ENCODE measurements around the gene CARF.

CARF gene

DNA sequence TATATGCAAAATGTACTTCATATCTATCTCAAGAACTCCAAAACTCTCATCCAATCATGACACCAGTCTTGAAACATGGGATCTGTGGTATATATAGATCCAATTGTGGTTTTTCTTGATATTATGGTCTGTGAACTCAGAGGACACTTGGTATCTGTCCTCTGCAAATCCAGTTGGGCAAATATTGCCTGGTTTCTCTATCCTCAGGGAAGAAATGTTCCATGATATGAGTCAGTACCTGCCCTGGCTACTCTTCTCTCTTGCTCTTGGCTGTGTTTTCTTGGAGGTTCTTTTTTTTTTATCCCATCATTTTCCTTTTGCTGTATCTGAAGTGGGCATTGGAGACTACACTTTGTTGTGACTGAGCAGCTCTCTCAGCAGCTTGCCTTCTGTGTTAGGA is 113.5 kb downstream of the CARF start:
- no peak for DNase-seq

DNA sequence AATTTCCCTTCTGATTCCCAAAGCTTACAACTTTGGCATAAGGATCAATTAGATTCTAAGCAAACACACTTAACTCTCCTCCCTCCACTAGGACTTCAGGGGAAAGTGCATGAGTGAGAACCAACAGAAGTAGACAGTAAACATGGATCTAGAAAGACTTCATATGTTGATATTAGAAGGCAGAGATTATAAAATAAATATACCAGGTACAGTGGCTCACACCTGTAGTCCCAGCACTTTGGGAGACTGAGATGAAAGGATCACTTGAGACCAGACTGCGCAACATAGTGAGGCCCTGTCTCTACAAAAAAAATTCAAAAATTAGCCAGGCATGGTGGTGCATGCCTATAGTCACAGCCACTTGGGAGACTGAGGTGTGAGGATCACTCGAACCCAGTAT is 118.5 kb downstream of the CARF start:
- no peak for DNase-seq

DNA sequence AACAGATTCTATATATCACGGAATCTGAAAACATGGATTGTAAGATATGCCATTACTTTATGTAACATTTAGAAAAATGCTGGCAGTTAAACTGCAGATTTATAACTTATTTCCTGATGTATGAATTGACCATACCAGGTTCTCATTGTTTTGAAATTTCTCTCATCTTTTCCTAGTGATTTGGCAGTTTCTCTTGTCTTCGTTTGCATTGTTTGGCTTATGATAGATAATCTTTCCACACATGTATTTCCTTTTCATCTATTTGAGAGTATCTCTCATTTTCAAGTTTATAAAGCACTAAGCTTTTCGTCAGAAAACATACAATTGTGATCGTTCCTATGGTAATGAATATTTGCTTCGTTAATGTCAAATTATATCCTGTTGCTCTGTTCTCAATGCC is 118.9 kb downstream of the CARF start:
- DNase-seq, result no peak

DNA sequence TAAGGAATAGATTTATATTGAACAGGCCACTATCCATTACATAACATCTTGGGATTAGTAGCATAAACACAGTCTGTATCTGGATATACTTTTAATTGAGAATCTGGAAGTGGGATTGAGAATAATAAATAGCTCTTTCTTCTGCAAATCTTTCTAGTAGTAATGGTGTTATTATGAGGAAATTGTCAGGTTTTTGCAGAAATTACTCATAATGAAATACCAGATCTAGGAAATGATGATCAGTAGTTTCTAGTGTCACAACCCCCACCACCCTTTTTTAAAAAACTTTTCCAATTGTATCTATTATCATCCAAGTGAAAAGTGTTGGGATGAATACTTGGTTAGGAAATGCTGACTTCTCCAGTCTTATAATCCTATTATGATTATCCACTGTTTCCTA is 121.3 kb downstream of the CARF start:
- no peak for DNase-seq

DNA sequence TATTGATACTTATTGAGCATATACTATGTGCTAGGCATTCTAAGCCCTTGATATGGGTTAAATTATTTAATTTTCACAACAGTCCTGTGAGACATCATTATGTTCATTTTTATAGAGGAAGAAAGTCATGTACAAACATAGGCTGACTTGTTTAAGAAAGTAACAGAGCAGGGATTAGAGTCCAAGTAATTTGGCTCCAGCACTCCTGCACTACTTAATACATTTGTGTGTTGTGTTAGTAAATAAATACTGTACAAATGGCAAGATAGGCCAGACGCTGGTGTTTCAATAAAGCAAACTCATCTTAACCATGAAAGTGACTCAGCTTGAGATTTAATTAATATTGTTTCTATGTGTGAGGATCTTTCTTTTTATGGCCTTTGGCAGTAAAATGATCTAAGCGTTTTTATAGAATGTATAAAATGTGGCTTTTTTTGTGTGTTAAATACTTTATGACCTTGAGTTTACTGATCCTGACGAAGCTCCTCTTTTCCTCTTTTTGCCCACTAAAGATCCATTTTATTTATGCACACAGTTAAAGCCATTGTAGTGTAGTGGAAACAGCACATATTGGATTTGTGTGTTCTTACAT is 123.9 kb downstream of the CARF start:
- DNase-seq, result no peak

All from NCI-H1436 treated with DMSO at 0.1 percent for 48 hours (cell line).